ENCODE results near the gene SUPT6H. TPM values are rescaled to one million over a fixed set of nuclear protein-coding genes. Genes with fewer than 3 reads are reported as not detected.

The SUPT6H gene
- total RNA-seq, 4 donors from 2014 or later: 48.7 to 87.3 (median 71.9) TPM

- peak overlapping the region in 2 of 4 donors; percentile 31 to 53 for H3K27ac ChIP-seq
- TF ChIP-seq CTCF (IDR thresholded peaks at IDR 0.05): peak in 3 of 4 experiments; percentile 99 to 100 (median 100)
- TF ChIP-seq POLR2A (IDR thresholded peaks at IDR 0.05): no peak
- TF ChIP-seq EP300 (IDR thresholded peaks at IDR 0.05): no peak
- TF ChIP-seq POLR2AphosphoS5 (IDR thresholded peaks at IDR 0.05): peak; percentile 49
- WGBS, 2 donors (ENCODE audit: low coverage in 1 of 2): 43 to 51% methylated on average over 10 of the region's 20 CpGs
Observed at GRCh38 chr17:28750178-28751047, 88.4 kb downstream of the SUPT6H start.

DNA sequence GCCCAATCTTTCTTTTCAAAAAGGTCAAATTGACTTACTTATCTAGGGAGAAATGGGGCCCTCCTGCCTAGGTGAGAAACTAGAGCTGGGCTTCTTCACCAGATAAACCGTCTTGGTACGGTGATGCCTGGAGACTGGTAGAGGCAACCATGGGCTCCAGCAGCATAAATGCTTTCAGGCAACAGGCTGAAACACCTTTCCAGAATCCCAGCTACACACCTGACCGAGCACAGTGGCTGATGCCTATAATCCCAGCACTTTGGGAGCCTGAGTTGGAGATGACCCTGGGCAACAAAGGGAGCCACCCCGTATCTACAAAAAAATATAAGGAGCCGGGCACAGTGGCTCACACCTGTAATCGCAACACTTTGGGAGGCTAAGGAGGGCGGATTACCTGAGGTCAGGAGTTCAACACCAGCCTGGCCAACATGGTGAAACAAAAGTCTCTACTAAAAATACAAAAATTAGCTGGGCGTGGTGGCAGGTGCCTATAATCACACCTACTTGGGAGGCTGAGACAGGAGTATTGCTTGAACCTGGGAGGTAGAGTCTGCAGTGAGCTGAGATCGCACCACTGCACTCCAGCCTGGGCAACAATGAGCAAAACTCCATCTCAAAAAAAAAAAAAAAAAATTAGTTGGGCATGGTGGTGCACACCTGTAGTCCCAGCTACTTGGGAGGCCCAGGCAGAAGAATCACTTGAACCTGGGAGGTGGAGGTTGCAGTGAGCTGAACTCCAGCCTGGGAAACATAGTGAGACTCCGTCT lies 89.8 kb downstream of the SUPT6H start:
- no peak for ATAC-seq
- Histone ChIP-seq H3K27ac (no peak overlapping the region), H3K4me1 (peaks cover 0 to 29% (median 0%) of the 10 kb centered on the region in 3 donors), H3K36me3 (peaks cover 0 to 34% of the 10 kb centered on the region in 2 donors), H3K27me3 (no peaks in the 10 kb centered on the region), H3K9me3 (no peaks in the 10 kb centered on the region), H3K4me3 (no peak overlapping the region)
- WGBS, 2 donors (ENCODE audit: low coverage in 1 of 2): 91% methylated on average over 4 to 6 of the region's 10 CpGs
- TF ChIP-seq POLR2A (IDR thresholded peaks at IDR 0.05) (no peak), CTCF (IDR thresholded peaks at IDR 0.05) (no peak), POLR2AphosphoS5 (IDR thresholded peaks at IDR 0.05) (no peak), EP300 (IDR thresholded peaks at IDR 0.05) (no peak)

More at GRCh38 chr17:28750178-28751047, 88.4 kb downstream of the SUPT6H start:
- peaks cover 0 to 42% (median 8%) of the 10 kb centered on the region in 3 donors for H3K4me1 ChIP-seq
- H3K36me3 ChIP-seq: peaks cover 0 to 27% of the 10 kb centered on the region in 2 donors
- no peaks in the 10 kb centered on the region for H3K27me3 ChIP-seq
- peak; percentile 87 for ATAC-seq
- H3K4me3 ChIP-seq: no peak overlapping the region
- H3K9me3 ChIP-seq: no peaks in the 10 kb centered on the region

Small RNAs within 50 kb of the gene (small RNA-seq; reads per million reads assigned to genes)
- gene SNORD42A: 0 reads per million in 4 donors
- 0 reads per million in 4 donors for gene SNORD42B
- 0 reads per million in 4 donors for gene SNORD4A
- 0 reads per million in 4 donors for gene SNORD4B

Other genes starting within 250 kb of the SUPT6H start
- gene SLC13A2, start 188.6 kb upstream of the SUPT6H start, total RNA-seq: under 1 TPM in 1 of 4 donors, not detected in 3; 0.37 TPM
- under 1 TPM in 1 of 4 donors, not detected in 3; 0.15 TPM for gene FOXN1, start 155.9 kb upstream of the SUPT6H start, total RNA-seq
- 10 to 100 TPM; 17.5 to 28.7 (median 20.3) TPM for gene UNC119, start 109.6 kb upstream of the SUPT6H start, total RNA-seq
- 10 to 100 TPM; 40.8 to 90.4 (median 64.5) TPM for gene PIGS, start 90.7 kb upstream of the SUPT6H start, total RNA-seq
- gene ALDOC, start 85.3 kb upstream of the SUPT6H start, total RNA-seq: 10 to 100 TPM; 29.1 to 46.5 (median 37.7) TPM
- gene SPAG5, start 63.2 kb upstream of the SUPT6H start, total RNA-seq: 1 to 10 TPM; 1.4 to 4.9 (median 2.6) TPM
- 1 to 10 TPM in 3 of 4 donors, under 1 TPM in 1; 0.59 to 8.1 (median 3.1) TPM for gene RSKR, start 48.0 kb upstream of the SUPT6H start, total RNA-seq
- 100 to 1,000 TPM in 3 of 4 donors, 10 to 100 TPM in 1; 97.5 to 116 (median 106) TPM for gene BLTP2, start 17.0 kb upstream of the SUPT6H start, total RNA-seq
- gene SDF2, start 299 bp upstream of the SUPT6H start, total RNA-seq: 10 to 100 TPM; 29.5 to 43.2 (median 36.1) TPM
- 1 to 10 TPM in 2 of 4 donors, under 1 TPM in 1, not detected in 1; 0.40 to 1.9 (median 1.1) TPM for gene PROCA1, start 49.7 kb downstream of the SUPT6H start, total RNA-seq
- 100 to 1,000 TPM; 185 to 219 (median 196) TPM for gene RAB34, start 55.7 kb downstream of the SUPT6H start, total RNA-seq
- gene RPL23A, start 57.8 kb downstream of the SUPT6H start, total RNA-seq: 100 to 1,000 TPM; 317 to 834 (median 683) TPM
- 1 to 10 TPM in 2 of 4 donors, not detected in 2; 1.1 to 2.8 TPM for gene TLCD1, start 64.0 kb downstream of the SUPT6H start, total RNA-seq
- 1 to 10 TPM in 2 of 4 donors, under 1 TPM in 1, not detected in 1; 0.94 to 2.0 (median 1.8) TPM for gene NEK8, start 66.6 kb downstream of the SUPT6H start, total RNA-seq
- 10 to 100 TPM in 1 of 4 donors, 1 to 10 TPM in 3; 3.4 to 10.8 (median 4.7) TPM for gene TRAF4, start 81.8 kb downstream of the SUPT6H start, total RNA-seq
- 10 to 100 TPM; 15.5 to 47.6 (median 21.6) TPM for gene FAM222B, start 180.6 kb downstream of the SUPT6H start, total RNA-seq
- 10 to 100 TPM; 25.8 to 48.3 (median 29.2) TPM for gene ERAL1, start 192.8 kb downstream of the SUPT6H start, total RNA-seq
- gene FLOT2, start 235.5 kb downstream of the SUPT6H start, total RNA-seq: 100 to 1,000 TPM in 2 of 4 donors, 10 to 100 TPM in 2; 71.6 to 107 (median 91.2) TPM
- gene DHRS13, start 240.9 kb downstream of the SUPT6H start, total RNA-seq: 1 to 10 TPM; 3.9 to 6.5 (median 5.2) TPM